GM18526 (cell line): ENCODE data around the gene ZNF536.

Source experiments
- POLR2A ChIP-seq: IDR thresholded peaks from 3 replicates; pipeline ENCODE4 v1.6.1; 2011; ENCODE audit not compliant: insufficient read length; ENCODE audit errors: extremely low read depth

The ZNF536 gene

GRCh38 chr19:30455881-30456280 lies 83.7 kb downstream of the ZNF536 start:
- no peak for TF ChIP-seq POLR2A

GRCh38 chr19:30457484-30457883 lies 85.3 kb downstream of the ZNF536 start:
- TF ChIP-seq POLR2A, result no peak

DNA sequence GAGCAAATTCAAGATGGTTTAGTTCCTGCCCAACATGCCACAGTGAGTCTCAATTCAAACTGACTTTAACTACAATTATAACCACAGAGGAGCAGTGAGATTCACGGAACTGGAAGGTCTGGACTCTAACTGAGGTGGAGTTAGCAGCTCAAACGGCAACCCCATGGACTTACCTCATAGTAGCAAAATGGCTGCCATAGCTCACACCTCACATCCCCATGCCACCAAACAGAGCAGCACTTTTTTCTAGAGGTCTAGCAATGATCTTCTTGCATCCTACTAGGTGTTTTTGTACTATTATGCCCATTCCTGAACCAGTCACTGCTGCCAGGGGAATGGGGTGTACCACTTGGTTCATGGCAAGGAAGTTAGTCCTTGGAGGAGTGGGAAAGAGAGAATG lies 87.7 kb downstream of the ZNF536 start:
- TF ChIP-seq POLR2A, result no peak

DNA sequence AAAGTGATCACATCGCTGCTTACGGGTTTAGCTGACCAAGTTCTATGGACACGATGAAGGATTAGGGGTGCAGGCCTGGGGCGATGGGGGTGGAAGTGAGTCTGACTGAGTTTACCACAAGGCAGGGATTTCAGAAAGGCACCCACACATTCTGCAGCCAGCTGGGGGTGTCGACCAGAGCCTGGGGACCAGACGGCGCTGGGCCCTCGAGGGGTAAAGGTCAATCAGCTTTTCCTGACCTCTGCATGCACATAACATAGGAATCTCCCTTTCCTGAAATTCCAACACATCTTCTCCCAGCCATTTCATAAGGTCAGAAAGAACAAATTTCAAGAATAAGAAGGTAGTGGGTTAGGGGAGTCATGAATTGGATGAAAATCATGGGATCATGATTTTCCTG lies 92.0 kb downstream of the ZNF536 start:
- no peak for TF ChIP-seq POLR2A

- no peak for TF ChIP-seq POLR2A
Observed at GRCh38 chr19:30467239-30467638, 95.1 kb downstream of the ZNF536 start.

GRCh38 chr19:30469774-30470173 lies 97.6 kb downstream of the ZNF536 start:
- no peak for TF ChIP-seq POLR2A

GRCh38 chr19:30471441-30471840 lies 99.3 kb downstream of the ZNF536 start:
- TF ChIP-seq POLR2A, result no peak

DNA sequence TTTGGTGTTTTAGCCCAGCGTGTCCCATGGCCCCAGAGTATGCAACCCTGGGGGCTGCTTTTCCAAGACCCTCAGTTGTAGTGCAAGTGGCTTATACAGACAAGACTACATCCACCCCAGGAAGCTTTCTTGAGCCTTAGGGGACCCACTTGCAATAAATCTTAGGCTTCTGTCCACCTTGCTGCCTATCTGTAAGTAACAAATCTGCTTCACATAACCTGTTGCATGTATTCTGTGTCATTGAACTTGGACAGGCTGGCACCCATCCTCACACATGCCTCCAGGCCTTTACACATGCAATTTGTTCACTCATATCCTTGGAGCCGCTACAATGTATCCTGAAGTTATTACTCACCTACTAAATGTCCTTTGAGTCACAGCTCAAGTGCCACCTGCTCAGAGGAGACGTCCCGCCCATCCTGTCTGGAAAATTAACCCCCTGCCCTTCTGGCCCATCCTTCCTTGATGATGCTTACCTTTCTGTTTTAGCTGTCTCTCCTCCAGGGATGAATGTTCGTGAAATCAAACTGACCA lies 101.2 kb downstream of the ZNF536 start:
- no peak for TF ChIP-seq POLR2A

DNA sequence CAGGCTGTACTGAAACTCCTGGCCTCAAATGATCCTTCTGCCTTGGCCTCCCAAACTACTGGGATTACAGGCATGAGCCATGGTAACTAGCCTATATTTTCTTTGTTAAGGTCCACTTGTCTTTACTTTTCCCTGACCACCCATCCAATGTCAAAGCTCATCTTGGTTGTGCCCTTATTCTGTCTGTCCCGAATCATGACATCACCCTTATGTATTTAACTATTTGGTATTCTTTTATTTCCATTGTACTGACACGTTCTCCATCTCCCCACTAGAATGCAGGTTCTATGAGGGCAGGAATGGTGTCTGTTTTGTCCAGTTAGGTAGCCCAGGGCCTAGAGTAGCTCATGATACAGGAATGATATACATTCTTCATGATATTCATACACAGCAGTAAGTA lies 104.8 kb downstream of the ZNF536 start:
- TF ChIP-seq POLR2A, result no peak

DNA sequence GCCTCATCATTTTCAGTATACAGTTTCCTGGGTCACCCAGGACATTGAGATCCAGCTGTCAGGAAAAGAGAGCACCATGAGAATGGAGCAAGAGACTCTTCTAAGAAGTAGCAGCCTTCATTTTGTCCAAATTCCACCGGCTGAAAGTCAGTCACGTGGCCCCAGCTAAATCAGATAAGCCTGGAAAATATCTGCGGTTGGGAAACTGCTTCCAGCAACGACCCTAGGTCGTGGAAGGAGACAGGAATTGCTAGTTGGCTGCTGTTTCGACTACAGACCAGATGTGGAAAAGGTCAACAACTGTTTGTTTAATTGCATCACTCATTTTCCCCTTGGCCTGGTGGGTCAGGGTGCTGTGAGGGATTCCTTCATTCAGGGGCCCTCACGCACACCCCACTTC lies 107.0 kb downstream of the ZNF536 start:
- no peak for TF ChIP-seq POLR2A

GRCh38 chr19:30480097-30480496 lies 107.9 kb downstream of the ZNF536 start:
- TF ChIP-seq POLR2A, result no peak

DNA sequence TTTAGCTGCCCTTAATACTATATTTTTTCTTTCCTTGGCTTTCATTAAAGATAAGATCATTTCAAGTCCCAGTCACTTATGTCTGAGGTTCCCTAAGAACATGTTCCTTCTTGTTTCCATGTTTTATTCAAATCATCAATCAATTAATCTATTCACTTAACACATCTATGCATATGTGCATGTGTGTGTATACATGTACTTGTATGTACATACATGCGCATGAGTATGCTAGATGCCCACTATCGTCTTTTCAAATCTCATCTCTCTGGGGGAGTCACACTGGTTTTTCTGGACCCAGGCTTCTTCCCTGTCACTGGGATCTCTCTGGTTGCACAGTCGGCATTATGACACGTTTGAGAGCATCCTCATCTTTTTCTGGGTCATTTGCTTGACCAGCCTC lies 108.9 kb downstream of the ZNF536 start:
- no peak for TF ChIP-seq POLR2A

- TF ChIP-seq POLR2A, result no peak
Observed at GRCh38 chr19:30481823-30482222, 109.6 kb downstream of the ZNF536 start.

GRCh38 chr19:30482956-30483355 lies 110.8 kb downstream of the ZNF536 start:
- TF ChIP-seq POLR2A, result no peak

DNA sequence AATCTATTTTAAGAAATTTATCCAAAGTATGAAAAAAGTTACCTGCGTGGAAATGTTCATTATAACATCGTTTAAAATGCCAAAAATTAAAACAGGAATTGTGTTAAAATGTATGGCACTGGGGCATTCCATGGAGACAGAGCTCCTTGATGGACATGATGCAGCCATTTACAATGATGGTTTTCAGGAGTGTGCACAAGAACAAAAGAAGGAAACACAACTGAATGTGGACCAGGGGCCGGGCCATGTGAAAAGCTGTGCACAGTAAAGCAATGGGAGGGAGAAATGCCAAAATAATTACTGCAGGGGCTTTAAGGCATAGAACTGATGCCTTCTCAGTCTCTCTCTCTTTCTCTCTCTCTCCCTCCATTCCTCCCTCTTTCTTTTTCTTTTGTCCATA lies 115.0 kb downstream of the ZNF536 start:
- TF ChIP-seq POLR2A, result no peak

DNA sequence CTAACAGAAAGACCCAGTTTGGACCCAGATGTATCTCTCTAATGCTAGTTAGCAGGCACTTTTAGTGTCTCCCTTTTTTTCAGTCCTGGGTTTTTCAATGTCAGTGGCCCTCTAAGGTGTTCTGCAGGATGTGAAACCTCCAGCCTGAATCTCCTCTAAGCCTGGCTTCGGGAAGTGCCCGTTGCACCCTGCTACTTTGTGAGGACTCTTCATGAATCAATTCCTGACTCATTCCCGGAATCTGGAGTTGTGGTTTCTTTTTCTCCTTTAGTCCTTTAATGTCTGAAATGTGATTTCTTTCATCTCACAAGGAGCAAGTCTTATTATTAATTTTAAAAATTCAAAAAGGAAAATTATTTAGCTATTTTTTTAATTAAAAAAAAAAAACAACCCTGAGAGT lies 116.0 kb downstream of the ZNF536 start:
- no peak for TF ChIP-seq POLR2A

- no peak for TF ChIP-seq POLR2A
Observed at GRCh38 chr19:30490760-30491159, 118.6 kb downstream of the ZNF536 start.
